ENCODE results near the gene GMEB2. TPM values are rescaled to one million over a fixed set of nuclear protein-coding genes. Genes with fewer than 3 reads are reported as not detected.

The GMEB2 gene
- total RNA-seq, 1 donor from 2014 or later, result 7.3 TPM

Other genes with a start within 250 kb of the GMEB2 start
- not detected in 2 replicates for gene KCNQ2, start 154.4 kb downstream of the GMEB2 start, total RNA-seq
- gene EEF1A2, start 128.0 kb downstream of the GMEB2 start, total RNA-seq, result 5.2 and 14.8 TPM in 2 replicates
- gene PPDPF, start 106.3 kb downstream of the GMEB2 start, total RNA-seq, result 16.3 and 21.2 TPM in 2 replicates
- gene PTK6, start 89.7 kb downstream of the GMEB2 start, total RNA-seq, result under 0.01 TPM in 1 of 2 replicates, not detected in the other
- gene SRMS, start 79.4 kb downstream of the GMEB2 start, total RNA-seq, result not detected in 2 replicates
- 0.87 and 2.6 TPM in 2 replicates for gene FNDC11, start 72.9 kb downstream of the GMEB2 start, total RNA-seq
- gene HELZ2, start 52.9 kb downstream of the GMEB2 start, total RNA-seq, result 21.1 and 35.5 TPM in 2 replicates
- gene STMN3, start 26.3 kb upstream of the GMEB2 start, total RNA-seq, result under 0.01 and 1.1 TPM in 2 replicates
- gene RTEL1, start 31.2 kb upstream of the GMEB2 start, total RNA-seq, result 4.4 and 4.6 TPM in 2 replicates
- 3.2 and 12.6 TPM in 2 replicates for gene TNFRSF6B, start 69.6 kb upstream of the GMEB2 start, total RNA-seq
- gene ARFRP1, start 80.9 kb upstream of the GMEB2 start, total RNA-seq, result 22.7 and 31.2 TPM in 2 replicates
- 7.0 and 11.7 TPM in 2 replicates for gene ZGPAT, start 80.9 kb upstream of the GMEB2 start, total RNA-seq
- 0.87 and 1.4 TPM in 2 replicates for gene LIME1, start 109.6 kb upstream of the GMEB2 start, total RNA-seq
- 6.3 and 6.5 TPM in 2 replicates for gene SLC2A4RG, start 112.7 kb upstream of the GMEB2 start, total RNA-seq
- 37.7 and 46.4 TPM in 2 replicates for gene ZBTB46, start 204.2 kb upstream of the GMEB2 start, total RNA-seq
- gene ABHD16B, start 234.4 kb upstream of the GMEB2 start, total RNA-seq, result not detected in 2 replicates
- gene TPD52L2, start 238.2 kb upstream of the GMEB2 start, total RNA-seq, result 96.3 and 113 TPM in 2 replicates

All from lung microvascular endothelial cell (primary cell).